ENCODE data around the gene AURKAIP1. TPM values are rescaled to one million over a fixed set of nuclear protein-coding genes. Genes with fewer than 3 reads are reported as not detected.
"Not testable (repeated sequence)": the region's sequence is repeated elsewhere in the genome, so short reads cannot be mapped to it uniquely, and the experiment has no call there.

Gene AURKAIP1
- polyA plus RNA-seq: 100 to 1,000 TPM; 168 to 216 (median 190) TPM

DNA sequence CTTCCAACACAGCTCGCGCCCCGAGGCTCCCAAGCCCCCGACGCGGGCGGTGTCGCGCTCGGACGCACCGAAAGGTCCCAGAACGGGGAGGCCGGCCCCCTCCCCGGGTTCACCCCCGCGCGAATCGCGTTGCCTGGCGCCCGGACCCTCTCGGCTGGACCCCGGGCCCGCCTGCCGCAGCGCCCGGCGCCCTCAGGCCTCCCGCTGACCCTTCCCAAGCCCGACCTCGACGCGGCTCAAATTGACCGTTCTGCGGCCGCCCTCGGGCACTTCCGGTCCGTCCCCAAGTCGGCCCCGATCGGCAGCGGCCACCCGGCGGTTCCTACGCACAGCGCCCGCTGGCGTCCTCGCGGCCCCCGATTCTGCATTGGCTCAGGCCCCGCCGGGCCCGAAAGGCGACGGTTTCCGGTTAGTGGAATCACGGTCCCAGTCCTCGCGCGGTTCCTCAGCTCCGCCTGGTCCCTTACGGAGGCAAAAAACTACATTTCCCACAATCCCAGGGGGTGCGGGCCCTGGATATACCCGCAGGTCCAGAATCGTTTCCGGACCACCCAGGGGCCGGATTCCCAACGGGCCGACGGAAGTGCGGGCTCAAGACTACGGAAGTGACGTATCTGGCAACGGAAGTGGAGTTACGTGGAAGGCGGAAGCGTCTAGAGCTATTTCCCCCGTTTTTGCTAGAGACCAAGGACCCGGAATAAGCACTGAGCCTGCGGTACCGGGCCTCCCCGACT lies at the start of gene AURKAIP1:
Gene AURKAIP1 (minus strand): TSS at position 279 of the 734 bp plus-strand sequence. CDS start 451 bp downstream, outside the sequence.
- peaks cover 12 to 32% of the 10 kb centered on the region in 2 donors for H3K4me1 Mint-ChIP-seq
- H3K36me3 Mint-ChIP-seq: no peaks in the 10 kb centered on the region
- H3K4me3 Mint-ChIP-seq: peak within 1 kb of the TSS; percentile 90 to 96 (median 91)
- H3K27me3 Mint-ChIP-seq (ENCODE audit: low read depth in 3 of 3): peaks cover 4 to 11% (median 6%) of the 10 kb centered on the region in 3 donors
- no peaks in the 10 kb centered on the region for H3K9me3 Mint-ChIP-seq
- H3K27ac Mint-ChIP-seq: peak within 1 kb of the TSS; percentile 91 to 98 (median 94)
- DNase-seq: peak; percentile 96 to 98 (median 97)

- no peak overlapping the region for H3K27ac Mint-ChIP-seq
Observed at GRCh38 chr1:1424707-1425106, 49.7 kb upstream of the AURKAIP1 start.

GRCh38 chr1:1423245-1423597 lies 48.2 kb upstream of the AURKAIP1 start:
- Mint-ChIP-seq H3K4me3 (no peak overlapping the region), H3K27ac (no peak overlapping the region), H3K9me3 (no peaks in the 10 kb centered on the region), H3K4me1 (peaks cover 0 to under 1% of the 10 kb centered on the region in 2 donors), H3K36me3 (no peaks in the 10 kb centered on the region), H3K27me3 (ENCODE audit: low read depth in 3 of 3) (peaks cover 4 to 11% (median 6%) of the 10 kb centered on the region in 3 donors)
- no peak for DNase-seq

More at GRCh38 chr1:1424707-1425106, 49.7 kb upstream of the AURKAIP1 start:
- Mint-ChIP-seq H3K27me3 (ENCODE audit: low read depth in 3 of 3) (peaks cover 6 to 11% (median 10%) of the 10 kb centered on the region in 3 donors), H3K4me1 (peaks cover 3 to 6% of the 10 kb centered on the region in 2 donors), H3K36me3 (no peaks in the 10 kb centered on the region), H3K4me3 (no peak overlapping the region), H3K9me3 (no peaks in the 10 kb centered on the region)
- DNase-seq: no peak

DNA sequence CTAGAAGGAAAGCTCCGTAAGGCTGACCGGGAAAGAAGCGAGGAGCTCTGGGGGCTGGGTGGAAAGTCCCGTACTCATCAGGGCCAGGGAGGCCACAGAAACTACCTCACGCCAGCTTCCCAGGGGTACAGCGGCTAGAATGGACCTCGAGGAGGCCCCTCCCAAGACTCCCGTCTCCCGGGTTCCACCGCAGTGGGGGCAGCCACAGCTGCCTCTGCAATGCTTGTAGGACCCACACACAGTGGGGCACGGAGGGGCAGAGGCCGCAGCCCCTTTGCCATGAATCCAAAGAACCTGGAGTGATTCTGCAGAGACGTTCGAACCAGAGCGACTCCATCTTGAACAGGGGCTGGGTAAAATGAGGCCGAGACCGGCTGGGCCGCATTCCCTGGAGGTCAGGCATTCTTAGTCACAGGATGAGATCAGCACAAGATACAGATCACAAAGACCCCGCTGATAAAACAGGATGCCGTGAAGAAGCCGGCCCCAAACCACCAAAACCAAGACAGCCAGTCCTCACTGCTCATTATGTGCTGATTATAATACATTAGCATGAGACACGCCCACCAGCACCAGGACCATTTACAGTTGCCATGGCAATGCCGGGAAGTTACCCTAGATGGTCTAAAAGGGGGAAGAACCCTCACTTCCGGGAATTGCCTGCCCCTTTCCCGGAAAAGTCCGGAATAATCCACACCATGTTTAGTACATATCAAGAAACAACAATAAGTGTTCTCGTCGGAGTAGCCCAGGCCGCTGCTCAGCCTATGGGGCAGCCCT lies 47.6 kb upstream of the AURKAIP1 start:
- no peak for DNase-seq
- H3K9me3 Mint-ChIP-seq: no peaks in the 10 kb centered on the region
- H3K4me1 Mint-ChIP-seq: no peaks in the 10 kb centered on the region
- no peaks in the 10 kb centered on the region for H3K36me3 Mint-ChIP-seq
- peaks cover 6 to 14% (median 7%) of the 10 kb centered on the region in 3 donors for H3K27me3 Mint-ChIP-seq (ENCODE audit: low read depth in 3 of 3)
- H3K4me3 Mint-ChIP-seq: no peak overlapping the region
- H3K27ac Mint-ChIP-seq: no peak overlapping the region

DNA sequence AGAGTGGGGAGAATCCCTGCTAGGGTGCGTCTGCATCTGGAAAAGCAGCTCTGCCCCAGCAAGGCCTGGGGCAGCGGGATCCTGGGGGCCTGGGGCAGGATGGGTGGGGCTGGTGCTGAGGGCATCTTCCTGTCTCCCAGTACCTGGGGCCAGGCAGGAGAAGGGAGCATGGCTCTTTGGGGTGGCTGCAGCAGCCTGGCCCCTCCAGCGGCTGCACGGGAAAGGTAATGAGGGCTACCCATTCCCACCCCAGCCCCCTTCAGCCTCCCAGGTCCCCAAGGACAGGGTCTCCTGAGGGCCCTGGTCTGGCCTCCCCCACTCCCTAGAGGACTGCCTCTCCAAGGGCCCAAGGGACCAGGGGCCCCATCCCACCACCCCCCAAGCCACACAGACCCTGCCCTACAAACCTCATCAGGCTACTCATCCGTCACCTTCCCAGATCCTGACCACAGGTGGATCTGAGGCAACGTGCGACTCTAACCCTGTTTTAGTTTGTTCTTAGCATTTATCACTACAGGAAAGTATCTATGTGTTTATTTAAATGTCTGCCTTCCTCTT lies 47.0 kb upstream of the AURKAIP1 start:
- Mint-ChIP-seq H3K9me3 (no peaks in the 10 kb centered on the region), H3K36me3 (no peaks in the 10 kb centered on the region), H3K27ac (no peak overlapping the region), H3K4me3 (no peak overlapping the region), H3K27me3 (ENCODE audit: low read depth in 3 of 3) (peaks cover 6 to 15% (median 10%) of the 10 kb centered on the region in 3 donors), H3K4me1 (no peaks in the 10 kb centered on the region)
- DNase-seq: no peak

DNA sequence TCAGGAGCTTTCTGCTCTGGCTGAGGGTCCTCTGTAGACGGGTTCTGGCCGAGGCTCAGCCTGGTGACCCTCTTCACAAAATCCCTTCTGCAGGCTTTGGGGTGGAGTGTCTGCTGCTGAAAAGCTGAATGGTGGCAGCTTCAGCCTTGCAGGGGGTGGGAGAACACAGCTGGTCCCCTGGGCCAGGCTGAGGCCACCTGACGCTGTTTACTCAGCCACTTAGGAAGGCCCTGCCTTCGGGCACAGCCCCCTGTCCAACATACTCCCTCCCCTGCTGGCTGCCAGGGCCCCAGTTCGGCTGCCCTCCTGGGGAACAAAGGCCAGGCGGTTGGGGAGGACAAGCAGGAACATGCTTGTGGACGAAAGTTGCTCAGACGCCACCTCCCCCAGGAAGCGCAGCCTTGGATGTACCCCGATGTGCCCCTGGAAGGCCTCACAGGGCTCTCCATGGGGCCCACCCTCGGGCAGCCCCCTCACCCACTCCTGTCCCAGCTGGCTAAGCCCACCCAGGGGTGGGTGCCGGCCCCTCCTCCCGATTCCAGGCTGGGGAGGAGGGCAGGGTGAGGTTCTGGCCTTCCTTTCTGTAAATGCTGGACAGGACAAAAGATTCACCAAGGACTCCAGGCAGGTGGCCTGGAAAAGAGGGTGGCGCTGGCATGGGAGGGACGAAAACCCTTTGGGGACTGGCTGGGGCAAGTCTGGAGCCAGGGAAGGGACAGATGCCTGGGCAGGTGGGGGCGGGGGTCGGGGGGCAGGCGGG lies 46.3 kb upstream of the AURKAIP1 start, which contains the start of gene ANKRD65:
Gene ANKRD65 (minus strand): TSS at position 130 of the 760 bp plus-strand sequence. CDS start 271 bp downstream, outside the sequence.
- no peaks in the 10 kb centered on the region for H3K9me3 Mint-ChIP-seq
- no peaks in the 10 kb centered on the region for H3K4me1 Mint-ChIP-seq
- no peak within 1 kb of the TSS for H3K4me3 Mint-ChIP-seq
- peaks cover 6 to 14% (median 10%) of the 10 kb centered on the region in 3 donors for H3K27me3 Mint-ChIP-seq (ENCODE audit: low read depth in 3 of 3)
- DNase-seq: no peak
- no peak within 1 kb of the TSS for H3K27ac Mint-ChIP-seq
- no peaks in the 10 kb centered on the region for H3K36me3 Mint-ChIP-seq

DNA sequence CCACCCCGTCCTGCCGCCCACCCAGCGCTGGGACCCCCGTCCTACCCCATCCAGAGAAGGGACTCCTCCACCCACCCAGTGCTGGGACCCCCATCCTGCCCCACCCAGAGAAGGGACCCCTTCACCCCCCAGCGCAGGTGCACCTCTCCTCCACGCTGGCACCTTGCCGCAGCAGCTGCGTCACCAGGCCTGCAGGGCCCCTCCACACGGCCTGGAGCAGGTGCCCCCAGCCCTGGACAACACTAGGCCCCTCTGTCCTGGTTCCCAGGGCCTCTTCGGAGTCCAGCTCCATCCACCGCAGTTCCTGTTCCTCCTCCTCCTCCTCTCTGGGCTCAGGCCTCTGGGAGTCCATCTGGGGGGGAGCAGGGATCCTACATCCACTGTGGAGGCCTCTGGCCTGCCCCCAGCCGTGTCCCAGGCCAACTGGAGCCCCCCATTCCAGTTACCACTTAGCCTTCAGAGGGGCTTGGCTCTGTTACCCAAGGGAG lies 45.7 kb upstream of the AURKAIP1 start:
- Mint-ChIP-seq H3K4me3 (no peak overlapping the region), H3K4me1 (no peaks in the 10 kb centered on the region), H3K9me3 (no peaks in the 10 kb centered on the region), H3K36me3 (no peaks in the 10 kb centered on the region), H3K27me3 (ENCODE audit: low read depth in 3 of 3) (peaks cover 3 to 13% (median 8%) of the 10 kb centered on the region in 3 donors), H3K27ac (no peak overlapping the region)
- DNase-seq: no peak

GRCh38 chr1:1419813-1420653 lies 45.0 kb upstream of the AURKAIP1 start:
- H3K27me3 Mint-ChIP-seq (ENCODE audit: low read depth in 3 of 3): peaks cover 3 to 13% (median 8%) of the 10 kb centered on the region in 3 donors
- H3K36me3 Mint-ChIP-seq: no peaks in the 10 kb centered on the region
- no peaks in the 10 kb centered on the region for H3K9me3 Mint-ChIP-seq
- H3K27ac Mint-ChIP-seq: no peak overlapping the region
- no peak overlapping the region for H3K4me3 Mint-ChIP-seq
- no peaks in the 10 kb centered on the region for H3K4me1 Mint-ChIP-seq
- no peak for DNase-seq

DNA sequence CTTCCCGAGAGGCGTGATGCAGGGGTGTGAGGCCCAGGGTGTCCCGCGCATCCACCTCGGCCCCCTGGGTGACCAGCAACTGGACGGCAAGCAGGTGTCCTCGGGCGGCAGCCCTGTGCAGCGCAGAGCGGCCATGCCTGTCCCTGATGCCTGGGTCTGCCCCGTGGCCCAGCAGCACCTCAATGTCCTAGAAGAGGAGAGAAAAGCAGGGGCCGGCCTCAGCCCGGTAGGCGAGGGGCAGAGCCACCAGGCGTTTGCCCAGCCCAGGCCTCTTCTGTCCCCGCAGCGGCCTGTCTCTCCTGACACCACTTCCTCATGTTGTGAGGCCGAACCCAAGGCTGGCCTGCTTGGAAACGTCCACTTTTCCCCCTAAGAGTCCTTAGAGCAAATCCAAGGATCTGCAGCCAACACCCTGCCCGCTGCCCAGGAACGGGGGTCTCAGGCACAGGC lies 44.4 kb upstream of the AURKAIP1 start:
- no peaks in the 10 kb centered on the region for H3K4me1 Mint-ChIP-seq
- H3K36me3 Mint-ChIP-seq: no peaks in the 10 kb centered on the region
- no peak for DNase-seq
- H3K9me3 Mint-ChIP-seq: no peaks in the 10 kb centered on the region
- peaks cover 3 to 11% (median 8%) of the 10 kb centered on the region in 3 donors for H3K27me3 Mint-ChIP-seq (ENCODE audit: low read depth in 3 of 3)
- H3K4me3 Mint-ChIP-seq: no peak overlapping the region
- no peak overlapping the region for H3K27ac Mint-ChIP-seq

DNA sequence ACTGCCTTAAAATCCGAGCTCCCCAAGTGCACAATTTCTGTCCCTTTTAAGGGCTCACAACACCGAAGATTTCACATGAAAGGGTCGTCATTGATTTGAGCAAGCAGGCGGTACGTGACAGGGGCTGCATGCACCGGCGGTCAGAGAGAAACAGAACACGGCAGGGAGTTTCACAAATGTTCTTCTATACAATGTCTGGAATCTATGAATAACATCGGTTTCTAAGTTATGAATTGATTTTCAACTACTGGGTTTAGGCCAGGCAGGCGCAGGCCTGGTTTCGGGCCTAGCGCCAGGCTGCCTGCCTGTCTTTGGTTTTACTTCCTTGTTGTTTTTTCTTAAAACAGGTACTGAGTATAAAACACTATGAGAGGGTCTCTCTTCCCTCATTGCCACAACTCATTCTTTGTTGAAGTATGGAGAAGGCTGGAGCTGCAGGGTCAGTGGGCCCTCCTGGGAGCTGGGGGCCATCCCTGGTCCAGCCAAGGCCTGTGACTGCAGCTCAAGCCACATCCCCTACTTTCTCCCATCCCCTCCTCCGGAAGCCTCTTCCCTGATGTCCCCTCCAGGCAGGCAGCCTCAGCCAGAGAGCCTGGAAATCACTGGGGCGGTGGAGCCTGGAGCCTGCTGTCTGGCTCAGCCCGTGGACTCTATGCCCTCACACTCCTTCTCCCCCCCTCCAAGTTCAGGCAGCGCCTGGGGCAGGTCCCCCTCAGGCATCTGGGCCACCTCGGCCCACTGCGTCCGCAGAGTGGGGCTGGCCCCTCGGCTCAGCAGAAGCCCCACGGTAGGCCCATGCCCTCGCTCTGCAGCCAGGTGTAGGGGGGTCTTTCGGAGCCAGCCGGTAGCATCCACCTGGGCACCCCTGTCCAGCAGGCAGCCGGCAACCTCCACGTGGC lies 43.7 kb upstream of the AURKAIP1 start:
- DNase-seq: no peak
- Mint-ChIP-seq H3K27me3 (ENCODE audit: low read depth in 3 of 3) (peaks cover 3 to 11% (median 6%) of the 10 kb centered on the region in 3 donors), H3K36me3 (no peaks in the 10 kb centered on the region), H3K9me3 (no peaks in the 10 kb centered on the region), H3K4me1 (no peaks in the 10 kb centered on the region), H3K27ac (no peak overlapping the region), H3K4me3 (no peak overlapping the region)

- not testable (repeated sequence) for H3K9me3 Mint-ChIP-seq; H3K36me3 Mint-ChIP-seq; DNase-seq; H3K4me3 Mint-ChIP-seq; H3K27me3 Mint-ChIP-seq (ENCODE audit: low read depth in 3 of 3); H3K4me1 Mint-ChIP-seq
- H3K27ac Mint-ChIP-seq: peak overlapping the region in 1 of 6 donors; percentile 15
Observed at GRCh38 chr1:1417825-1418463, 42.9 kb upstream of the AURKAIP1 start.

Measured in immature natural killer cell (primary cell).